Parathyroid adenoma (tissue), 2 donors: Measurements from ENCODE around the gene VSTM2L.

Experiments
- H2AFZ ChIP-seq: fragments of 300-600 bp; sonication (generic); one replicate; pipeline ENCODE4 v1.7.0; 2017; ENCODE audit warnings: antibody characterized with exemption, mild to moderate bottlenecking
- H3K27ac ChIP-seq: fragments of 300-600 bp; sonication (generic); one replicate; pipeline ENCODE4 v1.7.0; 2017
- H3K27me3 ChIP-seq: fragments of 300-600 bp; sonication (generic); one replicate; pipeline ENCODE4 v1.7.0; 2017; ENCODE audit warnings: low read length; ENCODE audit not compliant: control insufficient read depth, insufficient read depth
- H3K36me3 ChIP-seq: fragments of 300-600 bp; sonication (generic); one replicate; pipeline ENCODE4 v1.7.0; 2017; ENCODE audit warnings: low read length; ENCODE audit not compliant: control insufficient read depth, insufficient read depth
- H3K4me1 ChIP-seq: fragments of 300-600 bp; sonication (generic); one replicate; pipeline ENCODE4 v1.7.0; 2017; ENCODE audit warnings: control low read depth
- H3K4me2 ChIP-seq: fragments of 300-600 bp; sonication (generic); one replicate; pipeline ENCODE4 v1.7.0; 2017; ENCODE audit warnings: low read length
- H3K4me3 ChIP-seq: fragments of 300-600 bp; sonication (generic); one replicate; pipeline ENCODE4 v1.7.0; 2017; ENCODE audit warnings: low read depth, low read length
- H3K79me2 ChIP-seq: fragments of 300-600 bp; sonication (generic); one replicate; pipeline ENCODE4 v1.7.0; 2017; ENCODE audit warnings: control low read depth
- H3K9ac ChIP-seq: fragments of 300-600 bp; sonication (generic); one replicate; pipeline ENCODE4 v1.7.0; 2017; ENCODE audit warnings: mild to moderate bottlenecking
- H3K9me3 ChIP-seq: fragments of 300-600 bp; sonication (generic); one replicate; pipeline ENCODE4 v1.7.0; 2017; ENCODE audit warnings: low read length; ENCODE audit not compliant: control insufficient read depth
- CTCF ChIP-seq: fragments of 300-600 bp; sonication (generic); IDR thresholded peaks from one replicate; pipeline ENCODE4 v1.7.0; 2017; ENCODE audit warnings: antibody characterized with exemption, mild to moderate bottlenecking
- donor health status: primary hyperparathyroidism.

Gene VSTM2L

GRCh38 chr20:37977338-37977737, 74.4 kb downstream of the VSTM2L start:
- H3K4me1 ChIP-seq: no peaks in the 10 kb centered on the region
- H3K36me3 ChIP-seq: no peaks in the 10 kb centered on the region
- H3K27me3 ChIP-seq: peaks cover 4% of the 10 kb centered on the region
- no peak overlapping the region for H3K4me2 ChIP-seq
- TF ChIP-seq CTCF: no peak
- H3K9me3 ChIP-seq: no peaks in the 10 kb centered on the region
- no peak overlapping the region for H3K9ac ChIP-seq
- H3K79me2 ChIP-seq: no peaks in the 10 kb centered on the region
- H2AFZ ChIP-seq: no peak overlapping the region
- no peak overlapping the region for H3K27ac ChIP-seq
- no peak overlapping the region for H3K4me3 ChIP-seq

- peaks cover 4% of the 10 kb centered on the region for H3K27me3 ChIP-seq
- H3K4me2 ChIP-seq: no peak overlapping the region
- no peak overlapping the region for H3K9ac ChIP-seq
- H2AFZ ChIP-seq: no peak overlapping the region
- H3K36me3 ChIP-seq: no peaks in the 10 kb centered on the region
- H3K4me3 ChIP-seq: no peak overlapping the region
- TF ChIP-seq CTCF: no peak
- no peaks in the 10 kb centered on the region for H3K79me2 ChIP-seq
- no peaks in the 10 kb centered on the region for H3K9me3 ChIP-seq
- H3K27ac ChIP-seq: no peak overlapping the region
- no peaks in the 10 kb centered on the region for H3K4me1 ChIP-seq
Measured at GRCh38 chr20:37977786-37978185, 74.9 kb downstream of the VSTM2L start.

GRCh38 chr20:37979021-37979985, 76.4 kb downstream of the VSTM2L start:
- Histone ChIP-seq H3K4me3 (no peak overlapping the region), H3K27me3 (peaks cover 4% of the 10 kb centered on the region), H3K79me2 (no peaks in the 10 kb centered on the region), H3K36me3 (no peaks in the 10 kb centered on the region), H3K27ac (no peak overlapping the region), H2AFZ (no peak overlapping the region), H3K4me1 (no peaks in the 10 kb centered on the region), H3K9me3 (no peaks in the 10 kb centered on the region), H3K9ac (no peak overlapping the region), H3K4me2 (no peak overlapping the region)
- no peak for TF ChIP-seq CTCF

GRCh38 chr20:37980383-37980782, 77.5 kb downstream of the VSTM2L start:
- H3K4me3 ChIP-seq: no peak overlapping the region
- peaks cover 4% of the 10 kb centered on the region for H3K27me3 ChIP-seq
- no peak overlapping the region for H3K27ac ChIP-seq
- no peak overlapping the region for H3K9ac ChIP-seq
- TF ChIP-seq CTCF: no peak
- H3K4me1 ChIP-seq: no peaks in the 10 kb centered on the region
- no peaks in the 10 kb centered on the region for H3K36me3 ChIP-seq
- H3K9me3 ChIP-seq: no peaks in the 10 kb centered on the region
- H2AFZ ChIP-seq: no peak overlapping the region
- H3K4me2 ChIP-seq: no peak overlapping the region
- H3K79me2 ChIP-seq: no peaks in the 10 kb centered on the region

GRCh38 chr20:37980876-37981275, 77.9 kb downstream of the VSTM2L start:
- H3K4me3 ChIP-seq: no peak overlapping the region
- H3K9me3 ChIP-seq: no peaks in the 10 kb centered on the region
- H3K4me1 ChIP-seq: no peaks in the 10 kb centered on the region
- H3K79me2 ChIP-seq: no peaks in the 10 kb centered on the region
- no peak overlapping the region for H2AFZ ChIP-seq
- H3K36me3 ChIP-seq: no peaks in the 10 kb centered on the region
- peaks cover 4% of the 10 kb centered on the region for H3K27me3 ChIP-seq
- H3K27ac ChIP-seq: no peak overlapping the region
- no peak overlapping the region for H3K4me2 ChIP-seq
- TF ChIP-seq CTCF: no peak
- H3K9ac ChIP-seq: no peak overlapping the region
